HL-60 (cell line): ENCODE results near the gene MIOS.

Experiments
- DNase-seq, 2 experiments: peaks; one replicate each; pipeline ENCODE4 v3.0.0-alpha.2; 2010 to 2020; ENCODE audit warnings: low read depth in 1 of 2, low spot score in 1 of 2
- H3K27ac ChIP-seq: fragments of 250-450 bp; sonication (Bioruptor Pico); replicated peaks from 2 replicates; pipeline ENCODE4 v1.5.1; 2020; ENCODE audit warnings: mild to moderate bottlenecking, moderate library complexity
- H3K27me3 ChIP-seq: fragments of 250-450 bp; sonication (Bioruptor Pico); 2 replicates; pipeline ENCODE4 v1.5.1; 2021; ENCODE audit warnings: mild to moderate bottlenecking, moderate library complexity; ENCODE audit not compliant: insufficient read depth, poor library complexity, severe bottlenecking
- H3K4me3 ChIP-seq: replicated peaks from 2 replicates; pipeline ENCODE4 v1.5.1; 2011; ENCODE audit warnings: mild to moderate bottlenecking, control low read depth, low read length; ENCODE audit not compliant: insufficient read depth
- GABPA ChIP-seq: IDR thresholded peaks from 2 replicates; pipeline ENCODE4 v1.6.1; 2012; ENCODE audit warnings: low read depth
- POLR2AphosphoS5 ChIP-seq: IDR thresholded peaks from 2 replicates; pipeline ENCODE4 v1.6.1; 2012; ENCODE audit warnings: low read depth
- REST ChIP-seq: IDR thresholded peaks from 2 replicates; pipeline ENCODE4 v1.6.1; 2012; ENCODE audit warnings: low read depth; ENCODE audit not compliant: insufficient replicate concordance
- SPI1 ChIP-seq: IDR thresholded peaks from 2 replicates; pipeline ENCODE4 v1.6.1; 2012; ENCODE audit warnings: low read depth, mild to moderate bottlenecking, borderline replicate concordance
- TF ChIP-seq, protein P1 (sequence below): IDR thresholded peaks from one replicate; pipeline ENCODE4 v1.5.1; 2011; ENCODE audit warnings: low read length, control low read depth, inconsistent platforms; ENCODE audit not compliant: insufficient read depth

The MIOS gene

DNA sequence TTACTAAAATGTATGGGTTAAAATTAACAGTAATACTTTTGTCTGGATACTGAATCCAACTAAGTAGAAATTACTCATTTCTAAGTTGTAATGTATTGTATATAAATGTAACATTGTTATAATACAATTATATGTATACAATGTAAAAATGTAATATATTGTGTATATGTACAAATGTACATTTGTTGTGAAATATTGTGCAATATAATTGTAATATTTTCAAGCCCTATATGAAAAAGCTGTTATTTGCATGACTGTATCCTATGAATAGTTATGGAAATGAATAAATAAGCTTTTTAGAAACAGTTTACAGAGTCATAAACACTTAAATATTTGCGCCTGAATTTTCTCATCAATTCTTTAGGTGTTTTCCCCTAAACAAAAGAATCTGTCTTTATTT is 53.6 kb downstream of the MIOS start:
- Histone ChIP-seq H3K27ac (no peak overlapping the region), H3K4me3 (no peak overlapping the region), H3K27me3 (no peaks in the 10 kb centered on the region)
- TF ChIP-seq POLR2AphosphoS5 = no peak
- TF ChIP-seq GABPA = no peak
- TF ChIP-seq, protein P1, sequence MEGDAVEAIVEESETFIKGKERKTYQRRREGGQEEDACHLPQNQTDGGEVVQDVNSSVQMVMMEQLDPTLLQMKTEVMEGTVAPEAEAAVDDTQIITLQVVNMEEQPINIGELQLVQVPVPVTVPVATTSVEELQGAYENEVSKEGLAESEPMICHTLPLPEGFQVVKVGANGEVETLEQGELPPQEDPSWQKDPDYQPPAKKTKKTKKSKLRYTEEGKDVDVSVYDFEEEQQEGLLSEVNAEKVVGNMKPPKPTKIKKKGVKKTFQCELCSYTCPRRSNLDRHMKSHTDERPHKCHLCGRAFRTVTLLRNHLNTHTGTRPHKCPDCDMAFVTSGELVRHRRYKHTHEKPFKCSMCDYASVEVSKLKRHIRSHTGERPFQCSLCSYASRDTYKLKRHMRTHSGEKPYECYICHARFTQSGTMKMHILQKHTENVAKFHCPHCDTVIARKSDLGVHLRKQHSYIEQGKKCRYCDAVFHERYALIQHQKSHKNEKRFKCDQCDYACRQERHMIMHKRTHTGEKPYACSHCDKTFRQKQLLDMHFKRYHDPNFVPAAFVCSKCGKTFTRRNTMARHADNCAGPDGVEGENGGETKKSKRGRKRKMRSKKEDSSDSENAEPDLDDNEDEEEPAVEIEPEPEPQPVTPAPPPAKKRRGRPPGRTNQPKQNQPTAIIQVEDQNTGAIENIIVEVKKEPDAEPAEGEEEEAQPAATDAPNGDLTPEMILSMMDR = no peak
- TF ChIP-seq REST = no peak
- no peak for TF ChIP-seq SPI1
- no peak for DNase-seq

DNA sequence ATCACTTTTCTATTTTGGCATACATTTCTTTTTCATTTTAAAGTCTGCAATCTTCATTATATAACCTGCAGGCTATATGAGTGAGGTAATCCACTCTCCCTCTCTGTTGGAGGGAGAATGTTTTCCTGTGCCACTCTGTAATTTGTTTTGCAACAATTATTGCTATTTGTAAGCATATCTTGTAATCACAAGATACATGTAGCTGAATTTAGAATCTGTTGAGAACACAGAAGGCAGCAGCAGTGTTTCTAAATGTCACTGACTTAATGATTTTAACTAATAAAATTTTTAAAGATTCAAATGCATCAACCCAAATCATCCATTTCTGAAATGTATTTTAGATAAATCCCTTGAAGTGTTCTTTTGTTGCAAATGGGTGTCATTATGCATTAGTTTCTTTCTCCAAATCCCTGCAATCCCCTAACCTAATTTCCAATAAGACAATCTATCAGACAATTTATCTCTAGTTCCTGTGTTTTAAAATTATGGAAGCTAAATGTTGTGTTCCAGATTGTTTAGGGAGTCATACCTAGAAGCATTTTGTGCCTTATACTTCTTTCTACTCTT is 54.0 kb downstream of the MIOS start:
- Histone ChIP-seq H3K27ac (no peak overlapping the region), H3K4me3 (no peak overlapping the region), H3K27me3 (no peaks in the 10 kb centered on the region)
- DNase-seq = no peak
- no peak for TF ChIP-seq GABPA
- no peak for TF ChIP-seq REST
- TF ChIP-seq SPI1 = no peak
- no peak for TF ChIP-seq POLR2AphosphoS5
- TF ChIP-seq, protein P1 = no peak

- H3K27me3 ChIP-seq = no peaks in the 10 kb centered on the region
- no peak overlapping the region for H3K27ac ChIP-seq
- TF ChIP-seq, protein P1 = no peak
- no peak for TF ChIP-seq POLR2AphosphoS5
- no peak for TF ChIP-seq REST
- TF ChIP-seq GABPA = no peak
- TF ChIP-seq SPI1 = no peak
- H3K4me3 ChIP-seq = no peak overlapping the region
- DNase-seq = no peak
Observed at GRCh38 chr7:7628476-7628875, 61.8 kb downstream of the MIOS start.
